ENCODE data around the gene RAB26.

The RAB26 gene

GRCh38 chr16:2180962-2181923 is 32.8 kb downstream of the RAB26 start:
- no peak for DNase-seq

GRCh38 chr16:2181952-2182351 is 33.5 kb downstream of the RAB26 start:
- DNase-seq = no peak

GRCh38 chr16:2183671-2184070 is 35.2 kb downstream of the RAB26 start:
- no peak for DNase-seq

DNA sequence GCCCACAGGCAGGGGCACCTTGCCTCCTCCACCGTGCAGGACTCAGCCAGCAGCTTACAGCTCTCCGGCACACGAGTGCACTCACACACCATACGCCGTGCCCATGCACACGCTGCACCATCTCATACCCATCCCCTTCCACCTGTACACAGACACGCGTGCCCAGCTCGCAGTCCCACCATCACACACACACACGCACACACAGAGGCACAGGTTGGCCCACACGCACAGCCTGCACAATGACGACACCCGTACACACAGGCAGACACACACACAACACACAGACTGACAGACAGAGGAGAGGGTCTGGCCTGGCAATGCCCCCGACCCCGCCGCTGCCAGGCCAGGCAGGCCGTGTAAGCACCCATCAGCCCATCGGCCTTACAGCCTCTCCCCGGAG is 35.9 kb downstream of the RAB26 start:
- DNase-seq = no peak

- DNase-seq = no peak
These were observed 36.5 kb downstream of the RAB26 start for GRCh38 chr16:2184962-2185361.

- no peak for DNase-seq
These were observed 37.6 kb downstream of the RAB26 start for GRCh38 chr16:2186064-2186463.

DNA sequence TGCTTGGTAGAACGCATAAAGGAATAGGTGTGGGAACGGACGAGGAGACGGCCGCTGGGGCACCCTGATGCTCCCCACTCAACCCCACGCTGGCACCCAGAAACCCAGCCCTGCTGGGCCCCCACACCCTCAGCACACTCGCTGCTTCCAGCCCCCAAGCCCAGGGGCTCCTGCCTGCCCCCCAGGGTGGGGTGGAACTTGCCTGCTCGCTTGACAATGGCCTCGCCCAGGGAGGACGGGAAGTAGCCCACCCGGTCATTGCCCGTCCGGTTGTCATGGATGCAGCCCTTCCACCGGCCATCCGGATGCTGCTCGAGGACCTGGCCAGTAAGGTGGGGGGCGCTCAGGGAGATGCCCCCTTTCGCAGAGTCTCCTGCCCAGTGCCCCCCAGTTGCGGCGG is 38.1 kb downstream of the RAB26 start:
- no peak for DNase-seq

- no peak for DNase-seq
These were observed 38.8 kb downstream of the RAB26 start for GRCh38 chr16:2187212-2187611.

GRCh38 chr16:2188395-2188794 is 40.0 kb downstream of the RAB26 start:
- DNase-seq = no peak

DNA sequence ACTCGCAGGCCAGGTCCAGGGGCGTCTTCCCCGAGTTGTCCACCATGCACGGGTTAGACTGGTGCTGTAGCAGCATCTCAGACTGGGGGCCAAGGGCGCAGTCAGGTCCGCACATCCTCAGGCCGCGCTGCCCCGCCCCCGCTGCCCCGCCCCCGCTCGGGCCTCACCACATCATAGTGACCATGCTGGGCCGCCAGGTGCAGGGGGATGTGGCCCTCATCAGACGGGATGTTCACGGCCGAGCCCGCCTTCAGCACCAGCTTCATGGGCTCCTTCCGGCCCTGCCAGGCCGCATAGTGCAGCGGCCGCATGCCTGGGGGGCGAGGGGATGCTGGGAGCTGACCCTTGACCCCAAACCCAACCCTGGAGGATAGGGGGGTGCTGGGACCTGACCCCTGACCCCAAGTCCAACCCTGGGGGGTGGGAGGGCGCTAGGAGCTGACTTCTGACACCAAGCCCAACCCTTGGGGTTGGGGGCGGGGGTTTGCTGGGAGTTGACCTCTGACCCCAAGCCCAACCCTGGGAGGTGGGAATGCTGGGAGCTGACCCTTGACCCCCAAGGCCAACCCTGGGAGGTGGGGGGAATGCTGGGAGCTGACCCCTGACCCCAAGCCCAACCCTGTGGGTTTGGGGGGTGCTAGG is 40.9 kb downstream of the RAB26 start:
- no peak for DNase-seq

DNA sequence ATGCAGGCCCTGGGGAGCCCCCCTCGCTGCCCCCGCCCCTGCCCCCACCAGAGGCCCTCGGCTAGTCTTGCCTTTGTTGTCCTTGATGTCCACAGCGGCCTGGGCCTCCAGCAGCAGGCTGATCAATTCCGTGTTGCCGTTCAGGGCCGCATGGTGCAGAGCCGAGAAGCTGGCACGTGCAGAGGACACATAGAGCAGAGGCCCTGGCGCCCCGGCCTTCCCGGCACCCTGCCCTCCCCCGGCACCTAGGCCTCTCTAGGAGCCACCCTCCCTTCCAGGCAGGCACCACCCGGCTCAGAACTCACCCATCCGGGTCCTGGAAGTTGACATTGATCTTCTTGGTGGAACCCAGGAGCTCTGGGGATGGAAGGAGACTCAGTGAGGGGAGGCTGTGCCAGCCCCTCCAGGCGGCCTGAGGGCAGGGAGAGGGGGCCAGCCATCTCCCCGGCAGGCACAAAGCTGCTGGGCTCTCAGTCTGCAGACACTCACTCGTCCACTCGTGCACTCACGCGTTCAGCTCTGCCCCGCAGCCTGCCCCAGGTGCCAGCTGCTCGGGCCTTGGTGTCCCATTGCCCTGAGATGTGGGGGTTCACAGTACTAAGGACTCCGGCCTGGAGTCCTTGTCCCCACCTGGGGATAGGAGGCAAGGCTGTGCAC is 41.7 kb downstream of the RAB26 start:
- DNase-seq = no peak

DNA sequence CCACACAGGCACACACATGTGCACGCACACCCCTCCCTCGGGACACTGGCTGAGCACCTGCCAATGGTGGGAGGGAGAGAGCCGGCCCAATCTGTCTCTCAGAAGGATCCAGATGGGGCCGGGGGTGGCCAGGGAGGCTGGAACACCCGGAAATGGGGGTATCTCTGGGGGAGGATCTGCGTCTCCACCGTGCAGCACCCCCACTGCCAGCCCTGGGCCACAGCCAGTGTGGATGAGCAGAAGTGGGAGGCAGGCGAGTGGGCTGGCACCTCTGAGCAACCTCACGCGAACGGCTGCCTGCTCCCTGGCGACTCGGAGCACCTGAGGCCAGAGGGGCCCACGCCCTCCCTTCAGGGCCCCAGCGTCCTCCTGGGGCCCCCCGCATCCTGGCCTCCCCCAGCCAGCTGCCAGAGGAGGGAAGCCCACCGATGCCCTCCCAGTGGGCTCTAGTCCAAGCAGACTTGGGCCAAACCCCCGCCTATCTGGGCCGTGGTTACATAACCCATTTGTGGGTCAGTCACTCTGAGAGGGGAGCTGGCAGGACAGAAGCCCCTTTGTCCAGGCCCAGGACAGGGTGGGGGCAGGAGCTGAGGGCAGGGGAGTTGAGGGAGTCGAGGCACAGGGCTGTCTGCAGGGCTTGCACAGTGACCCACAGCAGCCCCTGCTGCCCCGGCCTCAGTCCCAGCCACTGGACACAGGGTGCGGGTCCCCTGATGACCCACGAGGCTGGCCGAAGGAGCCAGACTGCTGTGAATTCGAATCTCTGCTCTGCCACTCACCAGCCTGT is 42.4 kb downstream of the RAB26 start:
- no peak for DNase-seq

DNA sequence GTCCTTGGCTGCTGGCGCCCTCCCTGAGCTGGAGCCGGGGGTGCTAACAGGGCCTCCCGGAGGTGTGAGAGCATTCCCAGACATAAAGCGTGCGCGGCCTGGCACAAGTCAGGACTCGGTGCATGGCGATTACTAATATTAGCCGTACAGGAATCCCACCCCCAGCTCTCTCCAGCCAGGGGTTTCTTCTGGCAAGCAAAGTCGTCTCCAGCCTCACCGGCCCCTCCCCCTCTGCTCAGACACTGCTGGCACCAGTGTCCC is 43.0 kb downstream of the RAB26 start:
- DNase-seq = no peak

DNA sequence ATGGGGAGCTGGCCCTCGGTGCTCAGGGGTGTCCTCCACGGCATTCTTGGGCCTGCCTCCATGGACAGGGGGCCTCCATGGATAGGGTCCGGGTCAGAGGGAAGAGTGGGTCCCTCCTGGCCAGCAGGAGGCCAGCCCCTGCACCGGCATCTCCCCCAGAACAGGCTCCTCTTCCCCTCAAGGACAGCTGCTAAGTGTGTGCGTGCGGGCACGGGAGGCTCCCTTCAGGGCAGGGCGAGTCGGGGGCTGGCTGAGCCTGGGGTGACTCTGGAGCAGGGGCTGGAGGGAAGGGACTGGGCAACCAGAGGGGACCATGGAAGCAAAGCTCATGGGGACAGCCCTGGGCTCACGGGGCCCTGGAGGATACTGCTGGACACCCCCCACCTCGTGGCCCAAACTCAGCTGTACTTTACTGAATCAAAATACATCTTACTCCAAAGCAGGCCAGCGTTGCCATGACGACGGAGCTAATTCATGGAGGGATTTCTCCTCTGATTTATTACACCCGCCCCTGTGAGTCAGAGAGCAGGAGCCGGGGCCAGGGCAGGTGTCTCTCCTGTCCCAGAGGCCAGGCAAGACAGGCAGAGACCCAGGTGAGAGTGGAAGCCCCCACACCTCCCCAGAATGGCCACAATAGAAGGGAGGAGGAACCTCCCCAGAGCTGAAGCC is 45.9 kb downstream of the RAB26 start:
- DNase-seq = no peak

GRCh38 chr16:2194852-2195321 is 46.5 kb downstream of the RAB26 start:
- no peak for DNase-seq

- DNase-seq = no peak
These were observed 47.1 kb downstream of the RAB26 start for GRCh38 chr16:2195322-2196161.

DNA sequence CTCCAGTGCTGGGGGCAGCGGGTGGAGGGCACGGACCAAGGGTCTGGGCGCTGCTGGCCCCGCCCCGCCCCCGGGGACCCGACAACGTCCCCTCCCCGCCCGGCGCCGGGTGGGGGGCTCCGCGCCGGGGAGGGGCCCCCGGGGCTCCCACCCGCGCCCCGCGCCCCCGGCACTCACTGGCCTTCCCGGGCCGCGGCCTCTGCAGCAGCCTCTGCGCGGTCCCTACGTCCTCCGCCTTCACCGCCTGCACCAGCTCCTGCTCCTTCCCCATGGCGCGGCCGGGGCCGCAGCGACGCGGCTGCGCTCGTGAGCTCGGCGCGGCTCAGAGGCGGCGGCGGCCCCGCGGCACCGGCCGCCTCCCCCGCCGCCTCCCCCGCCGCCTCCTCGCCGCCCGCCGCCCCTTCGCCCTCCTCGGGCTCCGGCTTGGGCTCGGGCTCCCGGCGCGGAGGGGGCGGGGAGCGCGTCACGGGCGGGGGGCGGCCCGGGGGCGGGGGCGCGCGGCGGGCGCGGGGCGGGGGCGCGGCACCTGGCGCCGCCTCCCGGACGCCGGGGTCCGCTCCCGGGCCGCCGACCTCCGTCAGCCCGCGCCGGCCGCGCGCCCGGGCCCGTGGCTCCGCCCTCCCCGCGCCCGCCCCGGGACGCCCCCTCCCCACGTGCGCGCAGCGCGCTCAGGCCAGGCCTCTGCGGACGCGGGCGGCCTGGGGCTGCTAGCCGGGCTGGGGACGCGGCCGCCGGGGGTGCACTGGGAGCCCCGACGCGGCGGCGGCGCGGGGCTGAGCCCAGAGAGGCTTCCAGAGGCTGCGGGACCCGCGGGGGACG is 47.9 kb downstream of the RAB26 start, which contains the start of gene CASKIN1:
TSS of gene CASKIN1 (minus strand) at position 444 of the 819 bp plus-strand sequence. CDS start at position 271, 173 bp downstream.
- no peak for DNase-seq

DNA sequence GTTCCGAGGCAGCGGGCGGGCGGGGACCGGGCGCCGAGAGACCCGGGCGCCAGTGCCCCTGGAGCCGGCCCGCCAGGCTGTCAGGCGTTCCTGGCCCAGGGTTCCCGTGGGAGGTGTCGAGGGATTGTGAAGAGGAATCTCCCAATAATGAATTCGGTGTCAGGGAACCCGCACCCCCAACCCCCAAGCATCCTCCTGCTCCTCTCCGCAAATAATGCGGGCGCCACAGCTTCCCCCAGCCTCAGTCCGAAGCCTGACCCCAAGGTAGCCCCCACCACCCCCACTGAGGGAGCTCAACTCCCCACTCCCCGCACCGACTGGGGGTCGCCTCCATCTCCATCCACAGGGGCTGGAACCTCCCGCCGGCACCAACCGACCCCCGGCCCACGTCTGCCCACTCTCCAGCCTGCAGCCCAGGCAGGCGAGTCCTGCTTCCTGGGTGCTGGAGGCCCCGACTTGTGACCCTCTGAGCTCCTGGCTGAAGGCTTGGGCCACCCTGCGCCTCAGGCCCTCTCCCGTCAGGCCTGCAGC is 48.6 kb downstream of the RAB26 start:
- no peak for DNase-seq

- no peak for DNase-seq
These were observed 49.3 kb downstream of the RAB26 start for GRCh38 chr16:2197765-2198164.

DNA sequence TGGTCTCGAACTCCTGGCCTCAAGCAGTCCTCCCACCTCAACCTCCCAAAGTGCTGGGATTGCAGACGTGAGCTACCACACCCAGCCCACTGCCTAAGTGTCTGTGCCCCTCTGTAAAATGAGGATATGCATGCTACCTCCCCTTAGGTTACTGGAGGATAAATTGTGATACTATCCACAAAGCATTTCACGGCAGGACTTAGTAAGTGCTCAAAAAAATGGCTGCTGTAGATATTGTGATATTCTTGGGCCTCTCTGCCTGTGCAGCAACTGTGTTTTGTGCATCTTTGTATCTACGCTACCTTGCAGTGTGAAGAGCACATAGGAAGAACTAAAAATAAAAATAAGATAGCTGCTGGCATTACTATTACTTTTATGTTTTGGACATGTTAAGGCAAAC is 49.9 kb downstream of the RAB26 start:
- no peak for DNase-seq
